KMS-11 (cell line): ENCODE measurements around the gene DAB1.

ENCODE experiments used
- H2AFZ ChIP-seq: fragments of 200-600 bp; sonication (generic); 2 replicates; pipeline ENCODE4 v1.6.1; 2016; ENCODE audit warnings: antibody characterized with exemption, mixed run types, low read depth
- H3K27ac ChIP-seq: fragments of 200-600 bp; sonication (generic); 2 replicates; pipeline ENCODE4 v1.6.1; 2016; ENCODE audit warnings: mild to moderate bottlenecking, mixed run types
- H3K27me3 ChIP-seq: fragments of 200-600 bp; sonication (generic); 2 replicates; pipeline ENCODE4 v1.6.1; 2017; ENCODE audit warnings: mild to moderate bottlenecking, low read depth, mixed run types, moderate library complexity; ENCODE audit not compliant: insufficient read depth
- H3K36me3 ChIP-seq: fragments of 200-600 bp; sonication (generic); 2 replicates; pipeline ENCODE4 v1.6.1; 2017; ENCODE audit warnings: mild to moderate bottlenecking, mixed run types; ENCODE audit not compliant: insufficient read depth
- H3K4me1 ChIP-seq: fragments of 200-600 bp; sonication (generic); 2 replicates; pipeline ENCODE4 v1.6.1; 2016; ENCODE audit warnings: mild to moderate bottlenecking, low read depth, mixed run types; ENCODE audit not compliant: poor library complexity, severe bottlenecking
- H3K4me2 ChIP-seq: fragments of 200-600 bp; sonication (generic); 2 replicates; pipeline ENCODE4 v1.7.0; 2016; ENCODE audit warnings: mild to moderate bottlenecking, mixed run types
- H3K4me3 ChIP-seq: fragments of 200-600 bp; sonication (generic); IDR thresholded peaks from 2 replicates; pipeline ENCODE4 v1.6.1; 2017; ENCODE audit warnings: low read depth, low read length, mixed read lengths; ENCODE audit not compliant: insufficient read depth
- H3K79me2 ChIP-seq: fragments of 200-600 bp; sonication (generic); 2 replicates; pipeline ENCODE4 v1.6.1; 2016; ENCODE audit warnings: low read depth, mixed run types; ENCODE audit not compliant: insufficient read depth
- H3K9ac ChIP-seq: fragments of 200-600 bp; sonication (generic); 2 replicates; pipeline ENCODE4 v1.6.1; 2016; ENCODE audit warnings: mild to moderate bottlenecking, mixed run types
- H4K20me1 ChIP-seq: fragments of 200-600 bp; sonication (generic); 2 replicates; pipeline ENCODE4 v1.6.1; 2016; ENCODE audit warnings: mild to moderate bottlenecking, mixed run types; ENCODE audit not compliant: insufficient read depth
- TF ChIP-seq, protein P1 (sequence below): fragments of 200-600 bp; sonication (generic); conservative IDR thresholded peaks from 2 replicates; pipeline ENCODE4 v1.6.1; 2017; ENCODE audit warnings: low read depth, mild to moderate bottlenecking, antibody characterized with exemption, low read length, moderate library complexity, mixed read lengths

DAB1 gene

DNA sequence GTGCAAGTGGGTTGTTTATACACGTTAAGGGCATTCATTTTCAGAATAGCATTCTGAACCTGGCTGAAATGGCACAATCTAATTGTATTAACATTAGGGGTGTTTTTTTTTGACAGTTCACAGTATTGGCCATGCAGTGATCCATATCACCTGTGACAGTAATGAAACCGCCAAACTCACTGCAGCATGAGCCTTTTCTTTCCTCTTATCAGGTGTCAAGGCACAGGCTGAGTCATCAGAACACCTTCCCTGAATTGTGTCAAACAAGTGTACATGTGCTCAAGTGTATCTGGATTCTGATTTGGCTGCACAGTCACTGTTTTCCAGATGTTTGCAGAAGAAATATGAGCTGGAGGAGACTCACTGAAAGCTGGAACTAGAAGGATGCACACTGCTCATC lies 410.3 kb downstream of the DAB1 start:
- no peaks in the 10 kb centered on the region for H3K36me3 ChIP-seq
- TF ChIP-seq, protein P1, sequence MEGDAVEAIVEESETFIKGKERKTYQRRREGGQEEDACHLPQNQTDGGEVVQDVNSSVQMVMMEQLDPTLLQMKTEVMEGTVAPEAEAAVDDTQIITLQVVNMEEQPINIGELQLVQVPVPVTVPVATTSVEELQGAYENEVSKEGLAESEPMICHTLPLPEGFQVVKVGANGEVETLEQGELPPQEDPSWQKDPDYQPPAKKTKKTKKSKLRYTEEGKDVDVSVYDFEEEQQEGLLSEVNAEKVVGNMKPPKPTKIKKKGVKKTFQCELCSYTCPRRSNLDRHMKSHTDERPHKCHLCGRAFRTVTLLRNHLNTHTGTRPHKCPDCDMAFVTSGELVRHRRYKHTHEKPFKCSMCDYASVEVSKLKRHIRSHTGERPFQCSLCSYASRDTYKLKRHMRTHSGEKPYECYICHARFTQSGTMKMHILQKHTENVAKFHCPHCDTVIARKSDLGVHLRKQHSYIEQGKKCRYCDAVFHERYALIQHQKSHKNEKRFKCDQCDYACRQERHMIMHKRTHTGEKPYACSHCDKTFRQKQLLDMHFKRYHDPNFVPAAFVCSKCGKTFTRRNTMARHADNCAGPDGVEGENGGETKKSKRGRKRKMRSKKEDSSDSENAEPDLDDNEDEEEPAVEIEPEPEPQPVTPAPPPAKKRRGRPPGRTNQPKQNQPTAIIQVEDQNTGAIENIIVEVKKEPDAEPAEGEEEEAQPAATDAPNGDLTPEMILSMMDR: no peak
- no peak overlapping the region for H2AFZ ChIP-seq
- no peaks in the 10 kb centered on the region for H3K27me3 ChIP-seq
- H3K4me2 ChIP-seq: no peak overlapping the region
- no peak overlapping the region for H3K4me3 ChIP-seq
- no peak overlapping the region for H3K27ac ChIP-seq
- H3K79me2 ChIP-seq: no peaks in the 10 kb centered on the region
- H3K9ac ChIP-seq: no peak overlapping the region
- no peaks in the 10 kb centered on the region for H4K20me1 ChIP-seq
- H3K4me1 ChIP-seq: no peaks in the 10 kb centered on the region

- Histone ChIP-seq H4K20me1 (no peaks in the 10 kb centered on the region), H3K4me1 (no peaks in the 10 kb centered on the region), H3K27me3 (no peaks in the 10 kb centered on the region), H3K9ac (no peak overlapping the region), H3K27ac (no peak overlapping the region), H3K4me3 (no peak overlapping the region), H3K79me2 (no peaks in the 10 kb centered on the region), H2AFZ (no peak overlapping the region), H3K36me3 (no peaks in the 10 kb centered on the region), H3K4me2 (no peak overlapping the region)
- TF ChIP-seq, protein P1: no peak
Observed at GRCh38 chr1:57012315-57012714, 411.5 kb downstream of the DAB1 start.

- Histone ChIP-seq H4K20me1 (no peaks in the 10 kb centered on the region), H3K36me3 (no peaks in the 10 kb centered on the region), H3K79me2 (no peaks in the 10 kb centered on the region), H3K4me2 (no peak overlapping the region), H3K27me3 (no peaks in the 10 kb centered on the region), H3K27ac (no peak overlapping the region), H3K4me3 (no peak overlapping the region), H3K4me1 (no peaks in the 10 kb centered on the region), H3K9ac (no peak overlapping the region), H2AFZ (no peak overlapping the region)
- TF ChIP-seq, protein P1: no peak
Observed at GRCh38 chr1:57010511-57010910, 413.3 kb downstream of the DAB1 start.

- Histone ChIP-seq H3K36me3 (no peaks in the 10 kb centered on the region), H2AFZ (no peak overlapping the region), H3K4me3 (no peak overlapping the region), H3K4me2 (no peak overlapping the region), H3K79me2 (no peaks in the 10 kb centered on the region), H3K27ac (no peak overlapping the region), H3K4me1 (no peaks in the 10 kb centered on the region), H4K20me1 (no peaks in the 10 kb centered on the region), H3K27me3 (no peaks in the 10 kb centered on the region), H3K9ac (no peak overlapping the region)
- TF ChIP-seq, protein P1: no peak
Observed at GRCh38 chr1:57007948-57008347, 415.9 kb downstream of the DAB1 start.
